HCT116 (cell line): Measurements from ENCODE around the gene LENG9. TPM values are rescaled to one million over a fixed set of nuclear protein-coding genes. Genes with fewer than 3 reads are reported as not detected.

Experiments
- ATAC-seq: fragments of 200-7000 bp; cut with Tn5 transposase; 2 replicates; pipeline ENCODE4 v1.9.1; 2020; ENCODE audit warnings: mild to moderate bottlenecking, moderate library complexity
- BruUV-seq: library from RNA; stranded (reverse); fragments of 400-500 nt; replicated peaks from 2 replicates; lab custom pipeline; 2021; lab: Mats Ljungman, UMichigan
- CTCF ChIA-PET: fragments of 300-600 bp; sonication (Branson Sonifier 250); formaldehyde crosslinking; loops from one replicate; lab custom pipeline; 2021; ENCODE audit warnings: antibody characterized with exemption; lab: Charles Lee
- POLR2A ChIA-PET: fragments of 300-600, 350-600 bp; sonication (Branson Sonifier 250); formaldehyde crosslinking; loops from one replicate; lab custom pipeline; 2021; ENCODE audit warnings: antibody characterized with exemption; lab: Charles Lee
- RAD21 ChIA-PET, 2 experiments: fragments of 300-600 bp; sonication (Branson Sonifier 250); formaldehyde crosslinking; loops; one replicate each; lab custom pipeline; 2023; ENCODE audit warnings: low total read pairs in 2 of 2; ENCODE audit not compliant: uncharacterized antibody in 2 of 2, unreplicated experiment in 2 of 2, low non-redundant PET in 1 of 2; lab: Charles Lee
- DNase-seq: peaks from one replicate; pipeline ENCODE4 v3.0.0-alpha.2; 2010; ENCODE audit warnings: low read depth, low spot score
- H2AFZ ChIP-seq: fragments of 200-600 bp; shearing (Covaris generic), sonication (generic); 2 replicates; pipeline ENCODE4 v1.6.1; 2017; ENCODE audit warnings: low read depth, mixed run types, mixed read lengths, antibody characterized with exemption, low read length; ENCODE audit not compliant: poor library complexity, severe bottlenecking
- H3K27ac ChIP-seq: 2 replicates; pipeline ENCODE4 v1.5.1; 2012; ENCODE audit warnings: low read depth, low read length
- H3K27me3 ChIP-seq: fragments of 200-600 bp; sonication (generic); 2 replicates; pipeline ENCODE4 v1.6.1; 2016; ENCODE audit warnings: mixed run types, low read length, mixed read lengths; ENCODE audit not compliant: insufficient read depth
- H3K36me3 ChIP-seq, 2 experiments: fragments of 200-500 bp in 1 of 2; fragments of 200-600 bp in 1 of 2; sonication (Bioruptor generic) in 1 of 2; sonication (generic) in 1 of 2; 2 replicates each; pipeline versions ENCODE4 v1.5.1 to v1.6.1; 2014 to 2016; ENCODE audit warnings: low read length in 2 of 2, inconsistent platforms in 1 of 2, mixed read lengths in 1 of 2, mixed run types in 1 of 2; ENCODE audit not compliant: insufficient read depth in 2 of 2, control insufficient read depth in 1 of 2
- H3K4me1 ChIP-seq, 2 experiments: fragments of 200-600 bp in 1 of 2; sonication (generic) in 1 of 2; 2 replicates each; pipeline versions ENCODE4 v1.5.1 to v1.6.1; 2012 to 2017; ENCODE audit warnings: low read length in 2 of 2, inconsistent platforms in 1 of 2, mild to moderate bottlenecking in 1 of 2, mixed read lengths in 1 of 2, mixed run types in 1 of 2, moderate library complexity in 1 of 2; ENCODE audit not compliant: insufficient read depth in 2 of 2, control insufficient read depth in 1 of 2
- H3K4me2 ChIP-seq: fragments of 200-600 bp; sonication (generic); 2 replicates; pipeline ENCODE4 v1.6.1; 2017; ENCODE audit warnings: mixed run types, low read length, mixed read lengths
- H3K4me3 ChIP-seq, 2 experiments: fragments of 200-600 bp in 1 of 2; sonication (generic) in 1 of 2; replicated peaks in 1 of 2; 2 replicates each; pipeline ENCODE4 v1.5.1; 2011 to 2016; ENCODE audit warnings: low read length in 2 of 2, control low read depth in 1 of 2, low read depth in 1 of 2, mild to moderate bottlenecking in 1 of 2, mixed read lengths in 1 of 2, mixed run types in 1 of 2
- H3K79me2 ChIP-seq: fragments of 200-600 bp; sonication (generic); 2 replicates; pipeline ENCODE4 v1.6.1; 2017; ENCODE audit warnings: mild to moderate bottlenecking, mixed run types, low read length, moderate library complexity, mixed read lengths; ENCODE audit not compliant: insufficient read depth
- H3K9ac ChIP-seq: fragments of 200-600 bp; sonication (generic); 2 replicates; pipeline ENCODE4 v1.6.1; 2016; ENCODE audit warnings: low read length, mixed read lengths
- H3K9me2 ChIP-seq: fragments of 200-600 bp; sonication (generic), shearing (Covaris generic); 2 replicates; pipeline ENCODE4 v1.6.1; 2017; ENCODE audit warnings: mixed run types, mild to moderate bottlenecking, moderate library complexity; ENCODE audit not compliant: insufficient read depth
- H3K9me3 ChIP-seq, 2 experiments: fragments of 200-500 bp in 1 of 2; fragments of 200-600 bp in 1 of 2; sonication (Bioruptor generic) in 1 of 2; sonication (generic) in 1 of 2; 2 replicates each; pipeline ENCODE4 v1.6.1; 2014 to 2017; ENCODE audit warnings: low read length in 2 of 2, mixed read lengths in 2 of 2, inconsistent platforms in 1 of 2, low read depth in 1 of 2, mild to moderate bottlenecking in 1 of 2, mixed run types in 1 of 2, moderate library complexity in 1 of 2; ENCODE audit not compliant: control insufficient read depth in 1 of 2, insufficient read depth in 1 of 2
- H4K20me1 ChIP-seq: fragments of 200-600 bp; sonication (generic), shearing (Covaris generic); 2 replicates; pipeline ENCODE4 v1.6.1; 2017; ENCODE audit warnings: mixed run types, mild to moderate bottlenecking, moderate library complexity; ENCODE audit not compliant: insufficient read depth
- CBX3 ChIP-seq: IDR thresholded peaks from 2 replicates; pipeline ENCODE4 v1.6.1; 2012; ENCODE audit warnings: low read depth
- EGR1 ChIP-seq: IDR thresholded peaks from 2 replicates; pipeline ENCODE4 v1.6.1; 2012; ENCODE audit warnings: low read depth
- ELF1 ChIP-seq: IDR thresholded peaks from 2 replicates; pipeline ENCODE4 v1.6.1; 2012; ENCODE audit warnings: low read depth, borderline replicate concordance
- EZH2phosphoT487 ChIP-seq: fragments of 200-600 bp; IDR thresholded peaks from 2 replicates; pipeline ENCODE4 v1.6.1; 2018; ENCODE audit warnings: antibody characterized with exemption, borderline replicate concordance
- POLR2A ChIP-seq: IDR thresholded peaks from 2 replicates; pipeline ENCODE4 v1.7.0; 2011; ENCODE audit warnings: borderline replicate concordance; ENCODE audit not compliant: insufficient read depth, insufficient read length; ENCODE audit errors: extremely low read depth
- SIN3A ChIP-seq: IDR thresholded peaks from 2 replicates; pipeline ENCODE4 v1.6.1; 2012; ENCODE audit warnings: low read depth
- TCF7L2 ChIP-seq: IDR thresholded peaks from 2 replicates; pipeline ENCODE4 v1.7.0; 2011; ENCODE audit warnings: borderline replicate concordance, inconsistent platforms; ENCODE audit not compliant: insufficient read depth, insufficient read length; ENCODE audit errors: extremely low read depth
- intact Hi-C: fragments of 100-400 bp; cut with micrococcal nuclease; formaldehyde crosslinking; loops from 2 replicates; pipeline ENCODE4 v1.10.0; 2022
- total RNA-seq: library from RNA; stranded (reverse); gene quantifications from one replicate; pipeline ENCODE4 v1.2.1, GENCODE V29; 2021; ENCODE audit not compliant: unreplicated experiment
- TF ChIP-seq, protein P1 (sequence below): IDR thresholded peaks from 2 replicates; pipeline ENCODE4 v1.6.1; 2012

The LENG9 gene
- total RNA-seq, 1 experiment from 2014 or later, result 9.0 TPM

DNA sequence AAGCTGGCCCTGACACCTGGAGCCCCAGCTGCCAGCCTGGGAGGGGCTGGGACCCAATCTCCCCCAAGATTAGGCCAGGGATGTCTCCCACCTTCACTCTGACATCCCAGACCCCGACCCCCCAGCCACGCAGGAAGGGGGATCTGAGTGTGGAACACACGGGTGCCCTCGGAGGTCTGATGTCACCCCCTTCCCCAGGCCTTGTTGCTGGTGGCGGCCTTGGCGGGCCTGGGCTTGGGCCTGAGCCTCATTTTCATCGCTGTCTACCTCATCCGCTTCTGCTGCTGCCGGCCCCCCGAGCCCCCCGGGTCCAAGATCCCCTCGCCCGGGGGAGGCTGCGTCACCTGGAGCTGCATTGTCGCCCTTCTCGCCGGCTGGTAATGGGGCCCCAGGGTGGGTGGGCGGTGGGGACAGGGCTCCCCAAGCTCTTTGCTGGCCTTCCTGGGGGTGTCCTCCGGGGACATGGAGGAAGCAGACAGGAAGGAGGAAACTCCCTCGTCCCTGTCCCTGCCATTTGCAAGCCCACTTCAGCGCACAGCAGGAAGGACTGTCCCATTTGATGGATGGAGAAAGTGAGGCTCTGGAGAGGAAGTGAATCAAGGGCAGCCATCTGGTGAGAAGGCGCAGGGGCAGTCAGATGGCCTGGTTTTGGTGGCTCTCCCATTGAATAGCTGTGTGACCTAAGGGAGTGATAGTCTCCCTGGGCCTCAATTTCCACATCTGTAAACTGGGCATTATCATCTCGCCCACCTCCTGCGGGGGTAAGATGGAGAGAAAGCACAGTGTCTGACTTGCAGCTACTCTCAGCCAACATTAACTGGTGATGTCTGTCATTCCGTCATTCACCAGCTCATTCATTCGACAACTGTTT, 44.4 kb downstream of the LENG9 start:
- Histone ChIP-seq H3K9ac (no peak overlapping the region), H3K4me1 (peaks cover 0 to 8% of the 10 kb centered on the region in 2 experiments; a peak in 1 of 4 replicates), H3K36me3 (no peaks in the 10 kb centered on the region), H3K27me3 (no peaks in the 10 kb centered on the region), H3K4me3 (no peak overlapping the region), H3K79me2 (no peaks in the 10 kb centered on the region), H3K27ac (no peak overlapping the region), H3K9me3 (no peaks in the 10 kb centered on the region), H4K20me1 (no peaks in the 10 kb centered on the region), H2AFZ (no peak overlapping the region), H3K4me2 (no peak overlapping the region)
- ATAC-seq, result no peak
- intact Hi-C loops, result no loop called here
- DNase-seq, result no peak
- ChIA-PET RAD21 (no interaction called here), CTCF (interaction anchor here (1.8 kb wide), 1 partner anchor 12 kb away, joined by 4 read pairs; no protein-coding TSS in a partner anchor), POLR2A (no interaction called here)
- BruUV-seq, result no TSS peak
- TF ChIP-seq EZH2phosphoT487, result no peak
- TF ChIP-seq TCF7L2, result no peak
- no peak for TF ChIP-seq POLR2A
- TF ChIP-seq, protein P1, sequence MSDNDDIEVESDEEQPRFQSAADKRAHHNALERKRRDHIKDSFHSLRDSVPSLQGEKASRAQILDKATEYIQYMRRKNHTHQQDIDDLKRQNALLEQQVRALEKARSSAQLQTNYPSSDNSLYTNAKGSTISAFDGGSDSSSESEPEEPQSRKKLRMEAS, result no peak
- TF ChIP-seq ELF1, result no peak
- TF ChIP-seq EGR1, result no peak
- TF ChIP-seq SIN3A, result no peak
- no peak for TF ChIP-seq CBX3
- TF ChIP-seq, all 23 proteins: peak for 0
- no peaks in the 10 kb centered on the region for H3K9me2 ChIP-seq
